H1 (cell line): ENCODE results near the gene LGALS4. TPM values are rescaled to one million over a fixed set of nuclear protein-coding genes. Genes with fewer than 3 reads are reported as not detected.

Source experiments
- CTCF ChIA-PET: fragments of 300-600 bp; sonication (Branson Sonifier 250); formaldehyde crosslinking; loops from one replicate; lab custom pipeline; 2021; ENCODE audit not compliant: partially characterized antibody; lab: Charles Lee
- POLR2A ChIA-PET: fragments of 300-600 bp; sonication (Branson Sonifier 250); formaldehyde crosslinking; loops from one replicate; lab custom pipeline; 2021; ENCODE audit warnings: inconsistent platforms; ENCODE audit not compliant: partially characterized antibody; lab: Charles Lee
- DNase-seq, 2 experiments: peaks; one replicate each; pipeline versions ENCODE4 v3.0.0 to v3.0.0-alpha.2; 2010 to 2022; ENCODE audit warnings: low spot score in 2 of 2, low read depth in 1 of 2, mixed read lengths in 1 of 2
- FAIRE-seq: peaks from 2 replicates; lab custom pipeline; 2011; peaks lifted over from hg19 to GRCh38; lab: Jason Lieb, UNC
- H2AFZ ChIP-seq: 2 replicates; pipeline ENCODE4 v1.8.1; 2012; ENCODE audit warnings: low read length, inconsistent platforms
- H2AK5ac ChIP-seq: 2 replicates; pipeline ENCODE4 v1.6.1; 2013; ENCODE audit warnings: low read depth, low read length
- H2BK120ac ChIP-seq: replicated peaks from 2 replicates; pipeline ENCODE3; 2013; ENCODE audit warnings: low read depth, low read length, inconsistent platforms
- H2BK12ac ChIP-seq: 2 replicates; pipeline ENCODE4 v1.6.1; 2013; ENCODE audit warnings: low read depth, low read length
- H2BK15ac ChIP-seq: 2 replicates; pipeline ENCODE4 v1.6.1; 2013; ENCODE audit warnings: low read length
- H2BK20ac ChIP-seq: 2 replicates; pipeline ENCODE4 v1.6.1; 2013; ENCODE audit warnings: low read length
- H2BK5ac ChIP-seq: 2 replicates; pipeline ENCODE4 v1.6.1; 2013; ENCODE audit warnings: low read depth, low read length
- H3K14ac ChIP-seq: 2 replicates; pipeline ENCODE4 v1.6.1; 2013; ENCODE audit warnings: inconsistent platforms; ENCODE audit not compliant: insufficient read length
- H3K18ac ChIP-seq: 2 replicates; pipeline ENCODE4 v1.6.1; 2013; ENCODE audit warnings: low read length; ENCODE audit errors: extremely low read depth
- H3K23ac ChIP-seq: 2 replicates; pipeline ENCODE4 v1.6.1; 2013; ENCODE audit warnings: inconsistent platforms; ENCODE audit not compliant: insufficient read length
- H3K23me2 ChIP-seq: 2 replicates; pipeline ENCODE4 v1.6.1; 2013; ENCODE audit warnings: low read depth, low read length
- H3K27ac ChIP-seq: 2 replicates; pipeline ENCODE4 v1.6.1; 2011; ENCODE audit warnings: low read depth, low read length, inconsistent platforms
- H3K27me3 ChIP-seq, 4 experiments: replicated peaks in 1 of 4; 1 replicate in 1 of 4; 2 replicates in 3 of 4; pipeline versions ENCODE4 v1.6.1 to v1.8.1; 2011 to 2013; ENCODE audit warnings: low read length in 3 of 4, mild to moderate bottlenecking in 3 of 4, inconsistent platforms in 2 of 4, mixed read lengths in 2 of 4, moderate library complexity in 1 of 4; ENCODE audit not compliant: control insufficient read depth in 3 of 4, insufficient read depth in 3 of 4; ENCODE audit errors: extremely low read depth in 1 of 4
- H3K36me3 ChIP-seq, 4 experiments: 2 replicates each; pipeline versions ENCODE4 v1.6.1 to v1.8.1; 2011 to 2013; ENCODE audit warnings: mild to moderate bottlenecking in 4 of 4, low read length in 3 of 4, moderate library complexity in 2 of 4, control low read depth in 1 of 4, inconsistent platforms in 1 of 4; ENCODE audit not compliant: insufficient read depth in 4 of 4, control insufficient read depth in 2 of 4
- H3K4ac ChIP-seq: replicated peaks from 2 replicates; pipeline ENCODE3; 2013; ENCODE audit warnings: low read length, low read depth, mixed read lengths, inconsistent platforms; ENCODE audit not compliant: insufficient read length
- H3K4me1 ChIP-seq, 4 experiments: replicated peaks in 1 of 4; 1 replicate in 1 of 4; 2 replicates in 3 of 4; pipeline versions ENCODE4 v1.6.1 to v1.8.1; 2011 to 2013; ENCODE audit warnings: low read length in 3 of 4, inconsistent platforms in 2 of 4, mixed read lengths in 1 of 4; ENCODE audit not compliant: insufficient read depth in 4 of 4, control insufficient read depth in 3 of 4
- H3K4me2 ChIP-seq, 2 experiments: 2 replicates each; pipeline versions ENCODE4 v1.6.1 to v1.8.1; 2011 to 2013; ENCODE audit warnings: low read depth in 2 of 2, low read length in 2 of 2, control low read depth in 1 of 2, inconsistent platforms in 1 of 2, mild to moderate bottlenecking in 1 of 2; ENCODE audit not compliant: insufficient read depth in 1 of 2
- H3K4me3 ChIP-seq, 4 experiments: fragments of 200-600, 300-600 bp in 1 of 4; sonication (generic), shearing (Covaris generic), sonication (Bioruptor Twin) in 1 of 4; 2 replicates each; pipeline versions ENCODE4 v1.5.1 to v1.8.1; 2011 to 2016; ENCODE audit warnings: low read length in 4 of 4, low read depth in 3 of 4, control low read depth in 2 of 4, inconsistent platforms in 2 of 4, mild to moderate bottlenecking in 2 of 4, mixed read lengths in 1 of 4, moderate library complexity in 1 of 4; ENCODE audit not compliant: insufficient read depth in 2 of 4; ENCODE audit errors: extremely low read depth in 1 of 4
- H3K56ac ChIP-seq: replicated peaks from 2 replicates; pipeline ENCODE3; 2013; ENCODE audit warnings: low read depth, mild to moderate bottlenecking, mixed read lengths, low read length, inconsistent platforms; ENCODE audit not compliant: insufficient read length
- H3K79me1 ChIP-seq: 2 replicates; pipeline ENCODE4 v1.6.1; 2013; ENCODE audit warnings: low read depth, low read length, control low read depth
- H3K79me2 ChIP-seq, 2 experiments: 2 replicates each; pipeline versions ENCODE4 v1.6.1 to v1.8.1; 2012 to 2013; ENCODE audit warnings: low read length in 2 of 2, mild to moderate bottlenecking in 2 of 2, inconsistent platforms in 1 of 2; ENCODE audit not compliant: insufficient read depth in 2 of 2, control insufficient read depth in 1 of 2
- H3K9ac ChIP-seq, 4 experiments: replicated peaks in 1 of 4; 1 replicate in 1 of 4; 2 replicates in 3 of 4; pipeline versions ENCODE4 v1.6.1 to v1.8.1; 2011 to 2013; ENCODE audit warnings: low read depth in 3 of 4, low read length in 3 of 4, control low read depth in 2 of 4, mild to moderate bottlenecking in 2 of 4, moderate library complexity in 2 of 4, inconsistent platforms in 1 of 4; ENCODE audit errors: extremely low read depth in 1 of 4
- H3K9me3 ChIP-seq, 2 experiments: 2 replicates each; pipeline versions ENCODE4 v1.6.1 to v1.8.1; 2012 to 2013; ENCODE audit warnings: mild to moderate bottlenecking in 2 of 2, moderate library complexity in 2 of 2, control low read depth in 1 of 2, inconsistent platforms in 1 of 2, low read depth in 1 of 2, low read length in 1 of 2, mixed read lengths in 1 of 2; ENCODE audit not compliant: insufficient read depth in 2 of 2
- H4K20me1 ChIP-seq, 2 experiments: replicated peaks in 1 of 2; 2 replicates each; pipeline versions ENCODE3 to v1.8.1; 2011 to 2013; ENCODE audit warnings: inconsistent platforms in 2 of 2, low read length in 2 of 2, mild to moderate bottlenecking in 1 of 2; ENCODE audit not compliant: insufficient read depth in 2 of 2, control insufficient read depth in 1 of 2
- H4K5ac ChIP-seq: 2 replicates; pipeline ENCODE4 v1.6.1; 2013; ENCODE audit warnings: low read length, low read depth, mixed read lengths, inconsistent platforms; ENCODE audit not compliant: insufficient read length
- H4K8ac ChIP-seq: 2 replicates; pipeline ENCODE4 v1.8.0; 2013; ENCODE audit warnings: mild to moderate bottlenecking, moderate library complexity, low read length, inconsistent platforms; ENCODE audit not compliant: insufficient read depth; ENCODE audit errors: extremely low read depth
- H4K91ac ChIP-seq: replicated peaks from 2 replicates; pipeline ENCODE3; 2013; ENCODE audit warnings: low read length, mixed read lengths, inconsistent platforms; ENCODE audit not compliant: insufficient read length
- BCL11A ChIP-seq, 2 experiments: IDR thresholded peaks; one replicate each; pipeline ENCODE4 v1.6.1; 2011; ENCODE audit warnings: low read depth in 2 of 2, low read length in 2 of 2, mild to moderate bottlenecking in 2 of 2
- CEBPB ChIP-seq: IDR thresholded peaks from 2 replicates; pipeline ENCODE4 v1.6.1; 2012; ENCODE audit warnings: low read depth, low read length
- EGR1 ChIP-seq: IDR thresholded peaks from 2 replicates; pipeline ENCODE4 v1.6.1; 2011; ENCODE audit warnings: low read depth, low read length, borderline replicate concordance
- EP300 ChIP-seq, 2 experiments: IDR thresholded peaks; 1 replicate in 1 of 2; 2 replicates in 1 of 2; pipeline ENCODE4 v1.6.1; 2011 to 2012; ENCODE audit warnings: low read depth in 2 of 2, low read length in 2 of 2, mild to moderate bottlenecking in 2 of 2, borderline replicate concordance in 1 of 2, inconsistent platforms in 1 of 2, moderate library complexity in 1 of 2
- GTF2F1 ChIP-seq: IDR thresholded peaks from 2 replicates; pipeline ENCODE4 v1.6.1; 2012; ENCODE audit warnings: low read depth, low read length, improper control_type of control experiment, borderline replicate concordance
- HDAC6 ChIP-seq: IDR thresholded peaks from one replicate; pipeline ENCODE4 v1.7.1; 2012; ENCODE audit warnings: low read depth, mild to moderate bottlenecking, inconsistent platforms, low read length, moderate library complexity
- KDM1A ChIP-seq: fragments of 200-600, 300-600 bp; sonication (generic); IDR thresholded peaks from 2 replicates; pipeline ENCODE4 v1.7.1; 2016; ENCODE audit warnings: mild to moderate bottlenecking, low read length, borderline replicate concordance
- POLR2A ChIP-seq, 2 experiments: IDR thresholded peaks; 1 replicate in 1 of 2; 2 replicates in 1 of 2; pipeline ENCODE4 v1.6.1; 2011; ENCODE audit warnings: low read depth in 2 of 2, low read length in 2 of 2, mild to moderate bottlenecking in 2 of 2; ENCODE audit errors: control extremely low read depth in 1 of 2
- RAD21 ChIP-seq, 2 experiments: IDR thresholded peaks in 1 of 2; conservative IDR thresholded peaks in 1 of 2; 2 replicates each; pipeline ENCODE4 v1.6.1; 2011; ENCODE audit warnings: low read depth in 2 of 2, low read length in 2 of 2, improper control_type of control experiment in 1 of 2, inconsistent platforms in 1 of 2, mild to moderate bottlenecking in 1 of 2, moderate library complexity in 1 of 2
- SAP30 ChIP-seq: fragments of 300-600 bp; sonication (generic); IDR thresholded peaks from 2 replicates; pipeline ENCODE4 v1.7.1; 2012; ENCODE audit warnings: low read length, moderate library complexity, mild to moderate bottlenecking, inconsistent platforms; ENCODE audit not compliant: insufficient read depth, insufficient replicate concordance
- WGBS, 2 experiments: shearing (Covaris generic) in 1 of 2; methylation state at CpG; one replicate each; pipeline versions ENCODE4 v1.1.6 to v1.1.7; 2013 to 2015; ENCODE audit warnings: low lambda C conversion rate in 2 of 2, mixed read lengths in 2 of 2, inconsistent platforms in 1 of 2, low coverage in 1 of 2, missing lambda C conversion rate in 1 of 2; ENCODE audit not compliant: insufficient replicate concordance in 2 of 2, insufficient coverage in 1 of 2, insufficient read length in 1 of 2; ENCODE audit errors: extremely low coverage in 1 of 2, missing lambda C conversion rate in 1 of 2; 5-methylcytosine and 5-hydroxymethylcytosine counted together
- polyA plus RNA-seq, 7 experiments: library from polyadenylated mRNA; depleted of rRNA in 3 of 7; stranded (reverse) in 5 of 7; unstranded in 2 of 7; fragments of >200 nt in 5 of 7; fragments of 200-250 nt in 2 of 7; gene quantifications; 1 replicate in 5 of 7; 2 replicates in 1 of 7; 4 replicates in 1 of 7; pipeline versions ENCODE4 v1.2.1 to v1.2.3, GENCODE V29; 2011 to 2013; ENCODE audit warnings: missing spikeins in 2 of 7, mixed read lengths in 2 of 7
- total RNA-seq: library from RNA; stranded (reverse); fragmentation: NEBNext Ultra II Directional; extraction: Animal tissue kit (Norgen Biotek cat#: 25700); gene quantifications from 2 replicates; pipeline ENCODE4 v1.2.1, GENCODE V29; 2021

The LGALS4 gene
- total and polyA plus RNA-seq, 2 of the 8 experiments (the other 6 are each of a cell fraction or from before 2014, with no cell fraction given) = 0.32 to 0.37 TPM

GRCh38 chr19:38773469-38774177, 39.1 kb downstream of the LGALS4 start, which contains the start of gene LGALS7:
Gene LGALS7 (minus strand): TSS chr19:38773517. CDS start chr19:38773492, 25 bp downstream.
- Histone ChIP-seq H4K91ac (no peak within 1 kb of the TSS), H3K23me2 (no peaks in the 10 kb centered on the region), H3K4me2 (no peak within 1 kb of the TSS), H3K4me1 (no peaks in the 10 kb centered on the region), H4K8ac (no peak within 1 kb of the TSS; the same call in 1 of the 2 replicates), H2BK120ac (no peak within 1 kb of the TSS), H2BK12ac (no peak within 1 kb of the TSS), H4K5ac (no peak within 1 kb of the TSS), H3K36me3 (no peaks in the 10 kb centered on the region), H2BK5ac (no peak within 1 kb of the TSS), H3K14ac (no peak within 1 kb of the TSS), H3K4me3 (no peak within 1 kb of the TSS), H4K20me1 (no peaks in the 10 kb centered on the region), H3K9me3 (no peaks in the 10 kb centered on the region), H2AK5ac (no peak within 1 kb of the TSS), H3K4ac (no peak within 1 kb of the TSS), H3K79me1 (no peaks in the 10 kb centered on the region), H3K27me3 (no peaks in the 10 kb centered on the region; a peak in 1 of 7 replicates), H3K23ac (no peak within 1 kb of the TSS), H3K18ac (0 out of 2 replicates have a peak within 1 kb of the TSS, but pooled peaks have one; percentile 24), H3K56ac (no peak within 1 kb of the TSS), H2BK15ac (no peak within 1 kb of the TSS), H3K79me2 (no peaks in the 10 kb centered on the region), H3K27ac (no peak within 1 kb of the TSS), H2BK20ac (no peak within 1 kb of the TSS), H3K9ac (no peak within 1 kb of the TSS), H2AFZ (no peak within 1 kb of the TSS)
- DNase-seq = no peak
- no peak for FAIRE-seq
- WGBS, 2 experiments = 87% methylated on average over 6 of the region's 14 CpGs; no CpG with 5 or more reads in 1 of the 2 experiments
- CTCF ChIA-PET = no interaction called here
- POLR2A ChIA-PET = interaction anchor here (1.0 to 1.6 kb wide), 2 partner anchors 19 to 58 kb away, joined by 3 to 5 read pairs; partner anchors contain the start of gene ECH1
- TF ChIP-seq POLR2A (IDR thresholded peaks at IDR 0.05; ENCODE audit: control extremely low read depth in 1 of 2, low read depth in 2 of 2, low read length in 2 of 2) (no peak), GTF2F1 (no peak), EGR1 (no peak), RAD21 (IDR thresholded peaks at IDR 0.05 in 1 of 2, conservative IDR thresholded peaks at IDR 0.05 in 1 of 2; ENCODE audit: low read depth in 2 of 2, low read length in 2 of 2) (no peak), CEBPB (no peak), EP300 (IDR thresholded peaks at IDR 0.05; ENCODE audit: borderline replicate concordance in 1 of 2, low read depth in 2 of 2, low read length in 2 of 2) (no peak), SAP30 (no peak), BCL11A (IDR thresholded peaks at IDR 0.05; ENCODE audit: low read depth in 2 of 2, low read length in 2 of 2) (no peak), HDAC6 (no peak), KDM1A (no peak)
